MM.1S (cell line): ENCODE results near the gene PRKCE.

ENCODE experiments used
- EZH2phosphoT487 ChIP-seq: fragments of 300-600 bp; sonication (generic); IDR thresholded peaks from 2 replicates; pipeline ENCODE4 v1.6.1; 2018; ENCODE audit warnings: antibody characterized with exemption, low read length
- TF ChIP-seq, protein P1 (sequence below): fragments of 300-600 bp; sonication (generic); IDR thresholded peaks from 2 replicates; pipeline ENCODE4 v1.5.1; 2016; ENCODE audit warnings: antibody characterized with exemption, low read length, mixed read lengths

DNA sequence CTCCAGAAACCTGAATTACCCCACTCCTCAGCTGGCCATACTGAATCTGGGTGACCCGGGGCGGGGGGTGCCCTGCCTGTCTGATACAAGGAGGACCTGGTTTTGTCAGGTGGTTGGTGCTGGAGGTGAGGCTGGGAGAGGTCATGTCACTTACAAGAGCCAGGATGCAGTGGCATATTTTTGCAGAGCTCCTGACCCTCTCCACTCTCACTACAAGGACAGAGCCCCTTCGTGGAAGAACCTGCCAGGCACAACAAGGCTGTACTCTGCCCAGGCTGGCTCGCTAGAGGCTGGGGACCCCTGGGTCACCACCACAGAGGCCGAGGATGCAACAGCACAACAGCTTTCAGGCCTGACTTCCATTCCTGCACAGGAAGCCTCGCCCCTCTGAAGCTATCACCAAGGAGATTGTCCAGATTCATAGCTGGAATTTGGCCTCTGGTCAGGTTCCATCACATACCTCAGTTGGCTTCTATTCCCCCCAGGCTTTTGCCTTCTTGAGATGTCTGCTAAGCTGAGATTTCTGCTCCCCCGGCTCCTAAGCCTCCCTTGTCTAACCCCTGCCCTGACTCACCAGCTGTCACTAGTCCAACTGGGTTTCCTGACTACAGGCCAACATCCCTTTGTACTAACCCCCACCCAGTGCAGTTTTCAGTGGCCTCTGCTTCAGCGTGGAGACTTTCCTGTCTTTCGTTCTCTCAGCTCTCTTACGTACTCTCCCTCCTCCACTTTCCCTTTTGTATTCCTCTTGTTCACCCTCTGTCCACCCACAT, 513.2 kb downstream of the PRKCE start:
- TF ChIP-seq, protein P1, sequence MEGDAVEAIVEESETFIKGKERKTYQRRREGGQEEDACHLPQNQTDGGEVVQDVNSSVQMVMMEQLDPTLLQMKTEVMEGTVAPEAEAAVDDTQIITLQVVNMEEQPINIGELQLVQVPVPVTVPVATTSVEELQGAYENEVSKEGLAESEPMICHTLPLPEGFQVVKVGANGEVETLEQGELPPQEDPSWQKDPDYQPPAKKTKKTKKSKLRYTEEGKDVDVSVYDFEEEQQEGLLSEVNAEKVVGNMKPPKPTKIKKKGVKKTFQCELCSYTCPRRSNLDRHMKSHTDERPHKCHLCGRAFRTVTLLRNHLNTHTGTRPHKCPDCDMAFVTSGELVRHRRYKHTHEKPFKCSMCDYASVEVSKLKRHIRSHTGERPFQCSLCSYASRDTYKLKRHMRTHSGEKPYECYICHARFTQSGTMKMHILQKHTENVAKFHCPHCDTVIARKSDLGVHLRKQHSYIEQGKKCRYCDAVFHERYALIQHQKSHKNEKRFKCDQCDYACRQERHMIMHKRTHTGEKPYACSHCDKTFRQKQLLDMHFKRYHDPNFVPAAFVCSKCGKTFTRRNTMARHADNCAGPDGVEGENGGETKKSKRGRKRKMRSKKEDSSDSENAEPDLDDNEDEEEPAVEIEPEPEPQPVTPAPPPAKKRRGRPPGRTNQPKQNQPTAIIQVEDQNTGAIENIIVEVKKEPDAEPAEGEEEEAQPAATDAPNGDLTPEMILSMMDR: no peak
- TF ChIP-seq EZH2phosphoT487: no peak
